Adrenal gland (tissue), 12 donors: ENCODE data around the gene OR7G1. TPM values are rescaled to one million over a fixed set of nuclear protein-coding genes. Genes with fewer than 3 reads are reported as not detected.
"Not testable (repeated sequence)": the region's sequence is repeated elsewhere in the genome, so short reads cannot be mapped to it uniquely, and the experiment has no call there.

Experiments used
- DNase-seq, 7 donors: peaks; one replicate each; pipeline ENCODE4 v3.0.0-alpha.2; 2019 to 2020
- H3K27ac ChIP-seq, 5 donors: fragments of 200-600 bp; sonication (generic) in 4 of 5; 1 replicate in 3 of 5; 2 replicates in 2 of 5; pipeline versions ENCODE4 v1.5.1 to v1.8.0; 2016 to 2020; ENCODE audit warnings: mild to moderate bottlenecking in 1 of 5
- H3K27me3 ChIP-seq: fragments of 200-600 bp; 2 replicates; pipeline ENCODE4 v1.8.0; 2021
- H3K36me3 ChIP-seq, 2 donors: fragments of 200-600 bp; replicated peaks in 1 of 2; 1 replicate in 1 of 2; 2 replicates in 1 of 2; pipeline versions ENCODE4 v1.5.1 to v1.8.0; 2018 to 2022
- H3K4me1 ChIP-seq, 2 donors: fragments of 200-600 bp; replicated peaks in 1 of 2; 1 replicate in 1 of 2; 2 replicates in 1 of 2; pipeline versions ENCODE4 v1.5.1 to v1.8.0; 2018 to 2021
- H3K4me3 ChIP-seq, 4 donors: fragments of 200-600 bp; sonication (generic) in 3 of 4; one replicate each; pipeline ENCODE4 v1.5.1; 2016 to 2018
- H3K9me3 ChIP-seq, 3 donors: fragments of 200-600 bp; sonication (generic) in 1 of 3; replicated peaks in 1 of 3; 1 replicate in 2 of 3; 2 replicates in 1 of 3; pipeline versions ENCODE4 v1.5.1 to v1.8.0; 2016 to 2021
- POLR2A ChIP-seq, 2 donors: fragments of 450-650 bp; IDR thresholded peaks; one replicate each; pipeline ENCODE4 v1.6.1; 2017; ENCODE audit warnings: antibody characterized with exemption in 2 of 2, mild to moderate bottlenecking in 2 of 2, moderate library complexity in 1 of 2
- WGBS, 4 donors: extraction: QIAGEN DNeasy Blood & Tissue Kit in 2 of 4; methylation state at CpG; one replicate each; pipeline versions ENCODE4 v1.1.5 to v1.1.7; 2013 to 2017; 5-methylcytosine and 5-hydroxymethylcytosine counted together
- intact Hi-C, 2 donors: fragments of 100-400 bp; cut with DNase I; formaldehyde crosslinking; loops; one replicate each; pipeline versions ENCODE4 v1.14.1 to v1.15.0; 2022 to 2023
- polyA plus RNA-seq, 3 donors: library from polyadenylated mRNA; stranded (reverse); fragments of 200-250 nt in 2 of 3; fragments of 350-450 nt in 1 of 3; fragmentation: Illumina TruSeq in 1 of 3; extraction: RNeasy Lipid Tissue Mini Kit (QIAGEN cat#74804) in 1 of 3; gene quantifications; one replicate each; pipeline ENCODE4 v1.2.3, GENCODE V29; 2013 to 2014
- total RNA-seq, 9 donors: library from RNA; depleted of rRNA in 4 of 9; stranded (reverse); fragments of >200 nt in 4 of 9; fragments of 120-200 nt in 1 of 9; fragmentation: NEBNext Ultra II Directional in 1 of 9; extraction: Animal tissue kit (Norgen Biotek cat#: 25700) in 1 of 9; gene quantifications; one replicate each; pipeline versions ENCODE4 v1.1.0 to v1.2.4, GENCODE V29; 2013 to 2023
- TF ChIP-seq, protein P1 (sequence below), 6 experiments: fragments of 450-650 bp in 4 of 6; fragments of 200-600 bp in 2 of 6; sonication (generic) in 1 of 6; IDR thresholded peaks; 1 replicate in 5 of 6; 2 replicates in 1 of 6; pipeline versions ENCODE4 v1.5.1 to v1.8.0; 2016 to 2021; ENCODE audit warnings: antibody characterized with exemption in 6 of 6, mild to moderate bottlenecking in 2 of 6, moderate library complexity in 1 of 6
- donor health status: healthy with polysubstance abuse.
- donor health status: Bipolar disorder and iron deficiency.
- donor health status: DM: yes; HTN: yes; CAD: no.
- donor health status: DM: no; HTN: no; CAD: no.
- donor health status: DM: no; HTN: no; CAD: no.
- donor health status: DM: yes; HTN: yes; CAD: no.

The OR7G1 gene
- total and polyA plus RNA-seq, 12 donors, result not detected

DNA sequence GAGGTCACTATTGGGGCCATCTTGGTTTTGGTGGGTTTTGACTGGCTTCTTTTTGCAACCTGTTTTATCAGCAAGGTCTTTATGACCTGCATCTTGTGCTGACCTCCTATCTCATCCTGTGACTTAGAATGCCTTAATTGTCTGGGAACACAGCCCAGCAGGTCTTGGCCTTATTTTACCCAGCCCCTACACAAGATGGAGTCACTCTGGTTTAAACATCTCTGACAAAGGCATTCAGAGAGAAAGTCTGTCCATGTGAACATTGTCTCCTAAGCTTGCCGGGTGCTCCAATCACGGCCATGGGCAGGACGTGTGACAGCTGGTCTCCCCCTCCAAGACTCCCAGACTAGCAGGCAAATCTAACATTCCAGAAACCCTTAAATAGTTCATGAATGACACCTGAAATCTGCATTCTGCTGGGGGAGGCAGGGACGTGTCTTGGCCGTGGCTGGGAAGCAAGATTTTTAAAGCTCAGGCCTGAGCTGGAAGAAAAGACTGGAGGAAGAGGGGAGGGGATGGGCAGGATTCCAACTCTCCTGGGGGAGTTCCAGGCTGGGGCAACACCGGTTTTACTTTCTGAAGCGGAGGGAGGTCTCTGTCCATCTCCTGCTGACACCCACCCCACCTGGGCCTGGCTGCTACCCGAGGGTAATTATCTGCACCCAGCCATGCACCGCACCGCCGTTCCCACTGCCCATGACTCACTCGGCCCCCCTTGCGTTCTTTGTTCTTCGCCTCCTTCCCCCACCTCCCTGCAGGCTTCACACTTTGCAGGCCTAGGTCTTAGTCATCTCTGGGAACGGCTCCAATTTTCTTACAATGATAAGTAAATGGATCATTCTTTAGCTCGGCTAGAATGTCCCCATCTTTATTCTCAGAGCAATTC lies 40.3 kb downstream of the OR7G1 start:
- no peaks in the 10 kb centered on the region for H3K9me3 ChIP-seq
- peaks cover 0 to 5% of the 10 kb centered on the region in 2 donors for H3K4me1 ChIP-seq
- H3K36me3 ChIP-seq, result no peaks in the 10 kb centered on the region
- WGBS, 4 donors, result 15 to 29% (median 19%) methylated on average over 16 of the region's 16 CpGs
- TF ChIP-seq, protein P1, sequence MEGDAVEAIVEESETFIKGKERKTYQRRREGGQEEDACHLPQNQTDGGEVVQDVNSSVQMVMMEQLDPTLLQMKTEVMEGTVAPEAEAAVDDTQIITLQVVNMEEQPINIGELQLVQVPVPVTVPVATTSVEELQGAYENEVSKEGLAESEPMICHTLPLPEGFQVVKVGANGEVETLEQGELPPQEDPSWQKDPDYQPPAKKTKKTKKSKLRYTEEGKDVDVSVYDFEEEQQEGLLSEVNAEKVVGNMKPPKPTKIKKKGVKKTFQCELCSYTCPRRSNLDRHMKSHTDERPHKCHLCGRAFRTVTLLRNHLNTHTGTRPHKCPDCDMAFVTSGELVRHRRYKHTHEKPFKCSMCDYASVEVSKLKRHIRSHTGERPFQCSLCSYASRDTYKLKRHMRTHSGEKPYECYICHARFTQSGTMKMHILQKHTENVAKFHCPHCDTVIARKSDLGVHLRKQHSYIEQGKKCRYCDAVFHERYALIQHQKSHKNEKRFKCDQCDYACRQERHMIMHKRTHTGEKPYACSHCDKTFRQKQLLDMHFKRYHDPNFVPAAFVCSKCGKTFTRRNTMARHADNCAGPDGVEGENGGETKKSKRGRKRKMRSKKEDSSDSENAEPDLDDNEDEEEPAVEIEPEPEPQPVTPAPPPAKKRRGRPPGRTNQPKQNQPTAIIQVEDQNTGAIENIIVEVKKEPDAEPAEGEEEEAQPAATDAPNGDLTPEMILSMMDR (IDR thresholded peaks at IDR 0.05), result no peak
- TF ChIP-seq POLR2A (IDR thresholded peaks at IDR 0.05), result no peak
- H3K4me3 ChIP-seq, result no peak overlapping the region
- no peaks in the 10 kb centered on the region for H3K27me3 ChIP-seq
- intact Hi-C loops, result loop anchor here in 1 of 2 donors (10.0 kb wide), 1 partner anchor 421 kb away; no protein-coding TSS in a partner anchor
- DNase-seq, result peak; percentile 84 to 93 (median 90)
- H3K27ac ChIP-seq, result no peak overlapping the region

DNA sequence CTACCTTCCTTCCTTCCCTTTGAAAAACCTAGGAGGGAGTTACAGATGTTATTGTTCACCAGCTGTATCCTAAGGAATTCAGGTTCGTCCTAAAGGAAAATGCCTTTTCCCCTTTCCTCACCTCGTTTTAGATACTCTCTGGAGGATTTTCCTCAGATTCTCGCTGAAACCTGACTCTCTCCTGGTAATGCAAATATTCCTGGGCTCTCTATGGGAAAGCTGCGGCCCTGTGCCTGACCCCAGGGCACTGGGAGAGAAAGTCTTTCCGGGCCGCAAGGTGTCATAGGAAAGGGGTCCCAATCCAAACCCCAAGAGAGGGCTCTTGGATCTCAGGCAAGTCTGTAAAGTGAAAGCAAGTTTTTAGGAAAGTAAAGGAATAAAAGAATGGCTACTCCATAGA lies 41.8 kb downstream of the OR7G1 start:
- no peaks in the 10 kb centered on the region for H3K36me3 ChIP-seq
- intact Hi-C loops, result loop anchor here in 1 of 2 donors (10.0 kb wide), 1 partner anchor 419 kb away; no protein-coding TSS in a partner anchor

DNA sequence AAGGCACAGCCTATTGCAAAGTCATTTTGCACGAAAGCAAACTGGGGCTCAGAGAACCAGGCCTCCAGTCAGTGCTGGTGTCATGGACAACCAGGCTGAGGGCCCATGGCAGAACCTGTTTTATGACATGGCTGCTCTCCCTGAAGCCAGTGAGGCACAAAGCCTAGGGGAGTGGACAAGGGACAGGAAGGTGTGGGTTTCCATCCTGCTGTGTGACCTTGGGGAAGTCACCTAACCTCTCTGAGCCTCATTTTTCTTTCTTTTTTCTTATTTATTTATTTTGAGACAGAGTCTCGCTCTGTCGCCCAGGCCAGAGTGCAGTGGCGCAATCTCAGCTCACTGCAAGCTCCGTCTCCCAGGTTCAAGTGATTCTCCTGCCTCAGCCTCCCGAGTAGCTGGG lies 43.8 kb downstream of the OR7G1 start:
- DNase-seq, H3K27ac ChIP-seq, H3K27me3 ChIP-seq, H3K9me3 ChIP-seq, H3K4me3 ChIP-seq, H3K36me3 ChIP-seq, H3K4me1 ChIP-seq: not testable (repeated sequence)
- 84 to 98% (median 88%) methylated on average over 6 of the region's 6 CpGs for WGBS, 4 donors
- intact Hi-C loops, result loop anchor here in 1 of 2 donors (10.0 kb wide), 1 partner anchor 417 kb away; no protein-coding TSS in a partner anchor

More for the DNA sequence above, 41.8 kb downstream of the OR7G1 start:
- H3K9me3 ChIP-seq, result no peaks in the 10 kb centered on the region
- no peaks in the 10 kb centered on the region for H3K27me3 ChIP-seq
- H3K27ac ChIP-seq, result no peak overlapping the region
- WGBS, 4 donors, result 64 to 78% (median 71%) methylated on average over 6 of the region's 6 CpGs
- H3K4me1 ChIP-seq, result peaks cover 0 to 5% of the 10 kb centered on the region in 2 donors
- no peak overlapping the region for H3K4me3 ChIP-seq
- TF ChIP-seq, protein P1 (IDR thresholded peaks at IDR 0.05), result no peak
- DNase-seq, result no peak

DNA sequence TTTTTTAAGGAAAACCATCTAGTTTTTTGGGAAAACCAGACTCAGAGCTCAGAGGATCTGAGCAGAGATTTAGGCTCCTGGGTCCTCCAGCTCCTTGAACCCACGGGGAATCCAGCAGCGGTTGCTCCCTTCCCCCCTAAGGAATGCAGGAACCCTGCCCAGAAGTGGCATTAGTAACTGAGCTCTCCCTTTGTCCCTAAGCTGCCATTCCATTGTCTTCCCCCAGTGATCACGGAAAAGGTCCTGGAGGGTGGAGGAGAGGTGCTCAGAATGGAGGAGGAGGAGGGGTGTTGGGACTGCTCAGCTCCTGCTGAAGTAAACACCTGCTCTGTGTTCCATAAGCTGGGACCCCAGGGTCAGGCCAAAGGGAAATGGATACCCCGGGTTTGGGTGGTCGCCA lies 45.5 kb downstream of the OR7G1 start:
- H3K36me3 ChIP-seq, result no peaks in the 10 kb centered on the region
- no peaks in the 10 kb centered on the region for H3K27me3 ChIP-seq
- peaks cover 0 to under 1% of the 10 kb centered on the region in 2 donors for H3K4me1 ChIP-seq
- no peaks in the 10 kb centered on the region for H3K9me3 ChIP-seq
- TF ChIP-seq POLR2A (IDR thresholded peaks at IDR 0.05), result no peak
- DNase-seq, result no peak
- WGBS, 4 donors, result 49 to 57% (median 51%) methylated on average over 5 of the region's 5 CpGs
- intact Hi-C loops, result loop anchor here in 1 of 2 donors (10.0 kb wide), 1 partner anchor 415 kb away; no protein-coding TSS in a partner anchor
- no peak overlapping the region for H3K4me3 ChIP-seq
- no peak overlapping the region for H3K27ac ChIP-seq

DNA sequence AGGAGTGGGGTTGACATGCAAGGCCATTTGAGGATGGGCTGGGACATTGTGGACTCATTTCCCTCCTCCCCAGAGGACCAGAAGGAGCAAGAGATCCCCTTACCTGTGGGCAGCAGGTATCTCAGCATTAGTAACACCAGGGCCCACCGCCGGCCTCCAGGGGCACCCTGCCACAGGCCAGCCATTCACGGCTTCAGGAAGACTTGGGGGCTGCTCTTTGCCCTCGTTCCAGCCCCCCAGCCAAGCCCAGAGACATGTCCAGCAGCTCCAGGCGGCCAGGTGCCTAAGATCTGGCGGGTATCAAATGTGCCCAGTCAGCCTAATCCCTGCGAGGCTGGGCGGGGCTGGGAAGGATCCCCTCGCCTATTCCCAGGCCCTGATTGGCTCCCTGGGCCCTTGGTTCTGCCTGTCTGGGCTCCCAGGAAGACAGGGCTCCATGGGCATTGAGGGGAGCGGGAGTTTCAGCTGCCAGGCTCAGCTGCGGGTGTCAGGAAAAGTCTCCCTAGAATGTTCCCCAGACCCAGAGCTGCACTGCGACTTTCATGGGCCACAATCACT lies 50.0 kb downstream of the OR7G1 start:
- Histone ChIP-seq H3K4me3 (no peak overlapping the region), H3K9me3 (no peaks in the 10 kb centered on the region), H3K27ac (no peak overlapping the region), H3K36me3 (no peaks in the 10 kb centered on the region), H3K27me3 (no peaks in the 10 kb centered on the region), H3K4me1 (no peaks in the 10 kb centered on the region)
- 50 to 79% (median 62%) methylated on average over 1 to 12 of the region's 12 CpGs for WGBS, 4 donors
- no peak for DNase-seq
- intact Hi-C loops, result no loop called here
- TF ChIP-seq POLR2A (IDR thresholded peaks at IDR 0.05), result no peak
- TF ChIP-seq, protein P1 (IDR thresholded peaks at IDR 0.05), result no peak
